Measurements from ENCODE around the gene NAPA.

GRCh38 chr19:47561440-47562057, 46.7 kb upstream of the NAPA start:
- TF ChIP-seq CTCF (conservative IDR thresholded peaks at IDR 0.05; ENCODE audit: low read depth, low read length) (no peak), EZH2 (IDR thresholded peaks at IDR 0.05; ENCODE audit: low read length, unreplicated experiment) (no peak)

Measured in PC-3 (cell line).